HG03025 (cell line): ENCODE data around the gene BEND5.

Source experiments
- ATAC-seq: cut with Tn5 transposase; IDR thresholded peaks from one replicate; pipeline ENCODE4 v1.9.1; 2021; ENCODE audit warnings: mild to moderate bottlenecking, moderate library complexity; ENCODE audit not compliant: unreplicated experiment, low FRiP score

BEND5 gene

GRCh38 chr1:48776393-48777218 is at the start of gene BEND5:
TSS of gene BEND5 (minus strand) at chr1:48776891. CDS start at chr1:48776831, 60 bp downstream.
- ATAC-seq = no peak

- ATAC-seq = no peak
These were observed 46.5 kb upstream of the BEND5 start for GRCh38 chr1:48823168-48823567.

- no peak for ATAC-seq
These were observed 43.8 kb upstream of the BEND5 start for GRCh38 chr1:48820491-48820890.

- peak; percentile 80 for ATAC-seq
These were observed 40.9 kb upstream of the BEND5 start for GRCh38 chr1:48817505-48818114.

GRCh38 chr1:48810740-48811139 is 34.0 kb upstream of the BEND5 start:
- ATAC-seq = no peak

- ATAC-seq = no peak
These were observed 31.8 kb upstream of the BEND5 start for GRCh38 chr1:48808496-48808895.

- ATAC-seq = no peak
These were observed 31.0 kb upstream of the BEND5 start for GRCh38 chr1:48807554-48808260.

- no peak for ATAC-seq
These were observed 26.8 kb upstream of the BEND5 start for GRCh38 chr1:48803474-48803873.

- ATAC-seq = no peak
These were observed 18.1 kb upstream of the BEND5 start for GRCh38 chr1:48794816-48795215.

GRCh38 chr1:48793863-48794262 is 17.2 kb upstream of the BEND5 start:
- peak; percentile 62 for ATAC-seq

GRCh38 chr1:48792961-48793360 is 16.3 kb upstream of the BEND5 start:
- no peak for ATAC-seq

GRCh38 chr1:48790397-48790796 is 13.7 kb upstream of the BEND5 start:
- no peak for ATAC-seq

- peak; percentile 46 for ATAC-seq
These were observed 13.2 kb upstream of the BEND5 start for GRCh38 chr1:48789903-48790302.

GRCh38 chr1:48785869-48786268 is 9.2 kb upstream of the BEND5 start:
- ATAC-seq = no peak

GRCh38 chr1:48784301-48784700 is 7.6 kb upstream of the BEND5 start:
- ATAC-seq = no peak

- ATAC-seq = no peak
These were observed 666 bp upstream of the BEND5 start for GRCh38 chr1:48777219-48777895.

GRCh38 chr1:48775831-48776392 is 779 bp downstream of the BEND5 start:
- ATAC-seq = no peak

GRCh38 chr1:48773133-48773532 is 3.6 kb downstream of the BEND5 start:
- no peak for ATAC-seq

- ATAC-seq = no peak
These were observed 4.5 kb downstream of the BEND5 start for GRCh38 chr1:48772211-48772610.

- ATAC-seq = no peak
These were observed 5.1 kb downstream of the BEND5 start for GRCh38 chr1:48771561-48771960.
